Posterior cingulate gyrus (tissue), 11 donors: ENCODE data around the gene PRUNE2.
"Not testable (repeated sequence)": the region's sequence is repeated elsewhere in the genome, so short reads cannot be mapped to it uniquely, and the experiment has no call there.

Source experiments
- DNase-seq, 10 donors: peaks; one replicate each; pipeline versions ENCODE4 v3.0.0 to v3.0.0-alpha.2; 2020 to 2021; ENCODE audit warnings: mixed read lengths in 3 of 10
- intact Hi-C: fragments of 100-400 bp; cut with DNase I; formaldehyde crosslinking; loops from one replicate; pipeline ENCODE4 v1.15.1; 2023

PRUNE2 gene

GRCh38 chr9:76686756-76687155 lies 219.2 kb downstream of the PRUNE2 start:
- DNase-seq, result no peak
- intact Hi-C loops, result no loop called here

GRCh38 chr9:76684213-76684612 lies 221.7 kb downstream of the PRUNE2 start:
- no peak for DNase-seq
- intact Hi-C loops, result no loop called here

- no peak for DNase-seq
- intact Hi-C loops, result no loop called here
Observed at GRCh38 chr9:76681556-76681955, 224.4 kb downstream of the PRUNE2 start.

- DNase-seq, result no peak
- intact Hi-C loops, result no loop called here
Observed at GRCh38 chr9:76680716-76681425, 225.0 kb downstream of the PRUNE2 start.

GRCh38 chr9:76677481-76678055 lies 228.3 kb downstream of the PRUNE2 start:
- no peak for DNase-seq
- intact Hi-C loops, result no loop called here

- intact Hi-C loops, result no loop called here
- DNase-seq, result no peak
Observed at GRCh38 chr9:76676857-76677256, 229.1 kb downstream of the PRUNE2 start.

GRCh38 chr9:76667521-76667957 lies 238.4 kb downstream of the PRUNE2 start:
- DNase-seq, result no peak
- intact Hi-C loops, result no loop called here

GRCh38 chr9:76665966-76666365 lies 239.9 kb downstream of the PRUNE2 start:
- DNase-seq, result peak in 3 of 10 donors; percentile 19 to 85 (median 19)
- intact Hi-C loops, result not testable (repeated sequence)

GRCh38 chr9:76665458-76665857 lies 240.5 kb downstream of the PRUNE2 start:
- intact Hi-C loops, result no loop called here

GRCh38 chr9:76664120-76664519 lies 241.8 kb downstream of the PRUNE2 start:
- no peak for DNase-seq
- intact Hi-C loops, result no loop called here

More at GRCh38 chr9:76665458-76665857, 240.5 kb downstream of the PRUNE2 start:
- no peak for DNase-seq

GRCh38 chr9:76662476-76663281 lies 243.2 kb downstream of the PRUNE2 start:
- intact Hi-C loops, result no loop called here
- DNase-seq, result no peak

- DNase-seq, result no peak
- intact Hi-C loops, result loop anchor here (5.0 to 10.0 kb wide), 2 partner anchors 46 to 211 kb away; no protein-coding TSS in a partner anchor
Observed at GRCh38 chr9:76658510-76659231, 247.2 kb downstream of the PRUNE2 start.

- intact Hi-C loops, result loop anchor here (5.0 to 10.0 kb wide), 2 partner anchors 48 to 210 kb away; no protein-coding TSS in a partner anchor
- DNase-seq, result no peak
Observed at GRCh38 chr9:76657265-76657664, 248.6 kb downstream of the PRUNE2 start.

- DNase-seq, result no peak
- intact Hi-C loops, result loop anchor here (5.0 to 10.0 kb wide), 2 partner anchors 49 to 209 kb away; no protein-coding TSS in a partner anchor
Observed at GRCh38 chr9:76655971-76656370, 249.9 kb downstream of the PRUNE2 start.

- intact Hi-C loops, result loop anchor here (5.0 to 10.0 kb wide), 2 partner anchors 50 to 208 kb away; no protein-coding TSS in a partner anchor
- DNase-seq, result no peak
Observed at GRCh38 chr9:76655121-76655541, 250.8 kb downstream of the PRUNE2 start.

GRCh38 chr9:76654575-76654974 lies 251.3 kb downstream of the PRUNE2 start:
- intact Hi-C loops, result loop anchor here (10.0 kb wide), 1 partner anchor 50 kb away; no protein-coding TSS in a partner anchor
- no peak for DNase-seq

- intact Hi-C loops, result loop anchor here (10.0 kb wide), 1 partner anchor 51 kb away; no protein-coding TSS in a partner anchor
Observed at GRCh38 chr9:76654051-76654461, 251.9 kb downstream of the PRUNE2 start.

GRCh38 chr9:76652894-76653293 lies 253.0 kb downstream of the PRUNE2 start:
- DNase-seq, result no peak
- intact Hi-C loops, result loop anchor here (10.0 kb wide), 1 partner anchor 52 kb away; no protein-coding TSS in a partner anchor

More at GRCh38 chr9:76654051-76654461, 251.9 kb downstream of the PRUNE2 start:
- no peak for DNase-seq

GRCh38 chr9:76651119-76651705 lies 254.7 kb downstream of the PRUNE2 start:
- intact Hi-C loops, result loop anchor here (10.0 kb wide), 1 partner anchor 54 kb away; no protein-coding TSS in a partner anchor
- DNase-seq, result no peak
